ENCODE results near the gene KIAA0513. TPM values are rescaled to one million over a fixed set of nuclear protein-coding genes. Genes with fewer than 3 reads are reported as not detected.
A peak's percentile ranks its signal among the peaks of the same experiment; 100 is the strongest.

Gene KIAA0513
- polyA plus RNA-seq, 4 donors, result 3.6 to 6.6 (median 5.2) TPM

GRCh38 chr16:85003725-85004586, 23.6 kb upstream of the KIAA0513 start:
- DNase-seq (ENCODE audit: low read depth in 4 of 4, low spot score in 3 of 4), result no peak

GRCh38 chr16:85004587-85005205, 22.9 kb upstream of the KIAA0513 start:
- no peak for DNase-seq (ENCODE audit: low read depth in 4 of 4, low spot score in 3 of 4)

- DNase-seq (ENCODE audit: low read depth in 4 of 4, low spot score in 3 of 4), result no peak
Observed at GRCh38 chr16:85005285-85006069, 22.1 kb upstream of the KIAA0513 start.

GRCh38 chr16:85006639-85007038, 21.0 kb upstream of the KIAA0513 start:
- DNase-seq (ENCODE audit: low read depth in 4 of 4, low spot score in 3 of 4), result no peak

GRCh38 chr16:85007496-85008214, 19.9 kb upstream of the KIAA0513 start:
- no peak for DNase-seq (ENCODE audit: low read depth in 4 of 4, low spot score in 3 of 4)

- no peak for DNase-seq (ENCODE audit: low read depth in 4 of 4, low spot score in 3 of 4)
Observed at GRCh38 chr16:85008271-85008670, 19.3 kb upstream of the KIAA0513 start.

- DNase-seq (ENCODE audit: low read depth in 4 of 4, low spot score in 3 of 4), result no peak
Observed at GRCh38 chr16:85010446-85010930, 17.1 kb upstream of the KIAA0513 start.

GRCh38 chr16:85010931-85011845, 16.4 kb upstream of the KIAA0513 start, which contains the start of gene ZDHHC7:
TSS of gene ZDHHC7 (minus strand) at chr16:85011535. CDS start at chr16:84990618, 20,917 bp downstream.
- peak; percentile 77 to 80 (median 77) for DNase-seq (ENCODE audit: low read depth in 4 of 4, low spot score in 3 of 4)

GRCh38 chr16:85011846-85012284, 15.7 kb upstream of the KIAA0513 start:
- no peak for DNase-seq (ENCODE audit: low read depth in 4 of 4, low spot score in 3 of 4)

GRCh38 chr16:85014311-85014710, 13.3 kb upstream of the KIAA0513 start:
- DNase-seq (ENCODE audit: low read depth in 4 of 4, low spot score in 3 of 4), result no peak

- DNase-seq (ENCODE audit: low read depth in 4 of 4, low spot score in 3 of 4), result no peak
Observed at GRCh38 chr16:85015481-85016187, 12.0 kb upstream of the KIAA0513 start.

GRCh38 chr16:85017151-85017550, 10.4 kb upstream of the KIAA0513 start:
- DNase-seq (ENCODE audit: low read depth in 4 of 4, low spot score in 3 of 4), result no peak

- DNase-seq (ENCODE audit: low read depth in 4 of 4, low spot score in 3 of 4), result no peak
Observed at GRCh38 chr16:85017633-85018032, 10.0 kb upstream of the KIAA0513 start.

GRCh38 chr16:85018529-85019236, 8.9 kb upstream of the KIAA0513 start:
- DNase-seq (ENCODE audit: low read depth in 4 of 4, low spot score in 3 of 4), result no peak

- no peak for DNase-seq (ENCODE audit: low read depth in 4 of 4, low spot score in 3 of 4)
Observed at GRCh38 chr16:85019659-85020245, 7.8 kb upstream of the KIAA0513 start.

GRCh38 chr16:85025781-85026653, 1.6 kb upstream of the KIAA0513 start:
- DNase-seq (ENCODE audit: low read depth in 4 of 4, low spot score in 3 of 4), result no peak

- no peak for DNase-seq (ENCODE audit: low read depth in 4 of 4, low spot score in 3 of 4)
Observed at GRCh38 chr16:85026703-85027102, 892 bp upstream of the KIAA0513 start.
